Stimulated activated CD4-positive, alpha-beta T cell treated with anti-CD3 and anti-CD28 coated beads, Interleukin-1b, Interleukin-23, amount 100 ng/mL, for 48 hours (primary cell): ENCODE results near the gene SCYGR8.

ENCODE experiments used
- DNase-seq: peaks from one replicate; pipeline ENCODE4 v3.0.0-alpha.2; 2020

The SCYGR8 gene

GRCh38 chr2:227765788-227766372 is 20.2 kb downstream of the SCYGR8 start:
- DNase-seq = no peak

GRCh38 chr2:227766373-227766883 is 20.7 kb downstream of the SCYGR8 start:
- DNase-seq = peak; percentile 55

GRCh38 chr2:227767830-227768229 is 22.1 kb downstream of the SCYGR8 start:
- DNase-seq = no peak

- no peak for DNase-seq
Observed at GRCh38 chr2:227772197-227772661, 26.5 kb downstream of the SCYGR8 start.

GRCh38 chr2:227772932-227773331 is 27.2 kb downstream of the SCYGR8 start:
- DNase-seq = no peak

GRCh38 chr2:227774011-227774624 is 28.4 kb downstream of the SCYGR8 start:
- no peak for DNase-seq

- no peak for DNase-seq
Observed at GRCh38 chr2:227774895-227775842, 29.5 kb downstream of the SCYGR8 start.

GRCh38 chr2:227780981-227781615 is 35.4 kb downstream of the SCYGR8 start:
- no peak for DNase-seq

GRCh38 chr2:227781841-227782240 is 36.1 kb downstream of the SCYGR8 start:
- no peak for DNase-seq

GRCh38 chr2:227782804-227783203 is 37.1 kb downstream of the SCYGR8 start:
- no peak for DNase-seq

- DNase-seq = no peak
Observed at GRCh38 chr2:227783404-227784138, 37.9 kb downstream of the SCYGR8 start.

- no peak for DNase-seq
Observed at GRCh38 chr2:227785293-227785692, 39.6 kb downstream of the SCYGR8 start.

GRCh38 chr2:227788561-227789018 is 42.9 kb downstream of the SCYGR8 start:
- no peak for DNase-seq

- no peak for DNase-seq
Observed at GRCh38 chr2:227789803-227790202, 44.1 kb downstream of the SCYGR8 start.

- no peak for DNase-seq
Observed at GRCh38 chr2:227793148-227793712, 47.5 kb downstream of the SCYGR8 start.
